ENCODE results near the gene TBC1D21.

GRCh38 chr15:73866481-73866880 is 6.9 kb upstream of the TBC1D21 start:
- no peak for TF ChIP-seq EZH2 (IDR thresholded peaks at IDR 0.05)
- TF ChIP-seq, protein P1, sequence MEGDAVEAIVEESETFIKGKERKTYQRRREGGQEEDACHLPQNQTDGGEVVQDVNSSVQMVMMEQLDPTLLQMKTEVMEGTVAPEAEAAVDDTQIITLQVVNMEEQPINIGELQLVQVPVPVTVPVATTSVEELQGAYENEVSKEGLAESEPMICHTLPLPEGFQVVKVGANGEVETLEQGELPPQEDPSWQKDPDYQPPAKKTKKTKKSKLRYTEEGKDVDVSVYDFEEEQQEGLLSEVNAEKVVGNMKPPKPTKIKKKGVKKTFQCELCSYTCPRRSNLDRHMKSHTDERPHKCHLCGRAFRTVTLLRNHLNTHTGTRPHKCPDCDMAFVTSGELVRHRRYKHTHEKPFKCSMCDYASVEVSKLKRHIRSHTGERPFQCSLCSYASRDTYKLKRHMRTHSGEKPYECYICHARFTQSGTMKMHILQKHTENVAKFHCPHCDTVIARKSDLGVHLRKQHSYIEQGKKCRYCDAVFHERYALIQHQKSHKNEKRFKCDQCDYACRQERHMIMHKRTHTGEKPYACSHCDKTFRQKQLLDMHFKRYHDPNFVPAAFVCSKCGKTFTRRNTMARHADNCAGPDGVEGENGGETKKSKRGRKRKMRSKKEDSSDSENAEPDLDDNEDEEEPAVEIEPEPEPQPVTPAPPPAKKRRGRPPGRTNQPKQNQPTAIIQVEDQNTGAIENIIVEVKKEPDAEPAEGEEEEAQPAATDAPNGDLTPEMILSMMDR (IDR thresholded peaks at IDR 0.05): no peak

Measured in neural progenitor cell (in vitro differentiated cells).